Caco-2 (cell line): ENCODE data around the gene SEMA4A. TPM values are rescaled to one million over a fixed set of nuclear protein-coding genes. Genes with fewer than 3 reads are reported as not detected.

Source experiments
- BruUV-seq: library from RNA; stranded (reverse); fragments of 400-500 nt; replicated peaks from 2 replicates; lab custom pipeline; 2021; lab: Mats Ljungman, UMichigan
- CTCF ChIA-PET: fragments of 300-600 bp; sonication (Branson Sonifier 250); formaldehyde crosslinking; loops from one replicate; lab custom pipeline; 2022; ENCODE audit warnings: antibody characterized with exemption; lab: Charles Lee
- POLR2A ChIA-PET: fragments of 300-600 bp; sonication (Branson Sonifier 250); formaldehyde crosslinking; loops from one replicate; lab custom pipeline; 2022; ENCODE audit warnings: antibody characterized with exemption; lab: Charles Lee
- DNase-seq, 2 experiments: peaks; one replicate each; pipeline versions ENCODE4 v3.0.0 to v3.0.0-alpha.2; 2020 to 2022
- H3K27me3 ChIP-seq: replicated peaks from 2 replicates; pipeline ENCODE4 v1.6.0; 2011; ENCODE audit warnings: low read length; ENCODE audit not compliant: control insufficient read depth, insufficient read depth
- H3K36me3 ChIP-seq: 2 replicates; pipeline ENCODE4 v1.5.1; 2011; ENCODE audit warnings: low read length; ENCODE audit not compliant: control insufficient read depth, insufficient read depth
- H3K4me1 ChIP-seq: fragments of 250-450 bp; sonication (Bioruptor Pico); 2 replicates; pipeline ENCODE4 v1.5.1; 2020; ENCODE audit warnings: mild to moderate bottlenecking
- H3K4me3 ChIP-seq: 2 replicates; pipeline ENCODE4 v1.5.1; 2011; ENCODE audit warnings: low read depth, mild to moderate bottlenecking, control low read depth, low read length
- H3K9me3 ChIP-seq: fragments of 250-450 bp; sonication (Bioruptor Pico); 2 replicates; pipeline ENCODE4 v1.5.1; 2020; ENCODE audit warnings: mild to moderate bottlenecking, moderate library complexity
- H3K27ac Mint-ChIP-seq: one replicate; pipeline ENCODE4 v1.8.0; 2022; ENCODE audit warnings: mixed read lengths; ENCODE audit not compliant: unreplicated experiment
- H3K27me3 Mint-ChIP-seq: one replicate; pipeline ENCODE4 v1.8.0; 2022; ENCODE audit warnings: mixed read lengths; ENCODE audit not compliant: insufficient read depth, unreplicated experiment
- H3K36me3 Mint-ChIP-seq: one replicate; pipeline ENCODE4 v1.8.0; 2022; ENCODE audit warnings: mild to moderate bottlenecking, mixed read lengths; ENCODE audit not compliant: insufficient read depth, unreplicated experiment
- H3K4me1 Mint-ChIP-seq: one replicate; pipeline ENCODE4 v1.8.0; 2022; ENCODE audit warnings: low read depth, mixed read lengths; ENCODE audit not compliant: unreplicated experiment
- H3K4me3 Mint-ChIP-seq: one replicate; pipeline ENCODE4 v1.8.0; 2022; ENCODE audit warnings: mild to moderate bottlenecking, moderate library complexity, mixed read lengths; ENCODE audit not compliant: unreplicated experiment
- H3K9me3 Mint-ChIP-seq: one replicate; pipeline ENCODE4 v1.8.0; 2022; ENCODE audit warnings: mixed read lengths; ENCODE audit not compliant: unreplicated experiment
- CTCF ChIP-seq, 2 experiments: fragments of 200-600 bp in 1 of 2; IDR thresholded peaks; 1 replicate in 1 of 2; 2 replicates in 1 of 2; pipeline versions ENCODE4 v1.5.1 to v1.8.0; 2011 to 2022; ENCODE audit warnings: antibody characterized with exemption in 1 of 2, control low read depth in 1 of 2, inconsistent platforms in 1 of 2, low read depth in 1 of 2, low read length in 1 of 2, mild to moderate bottlenecking in 1 of 2, moderate library complexity in 1 of 2; ENCODE audit not compliant: insufficient read depth in 1 of 2, severe bottlenecking in 1 of 2, unreplicated experiment in 1 of 2
- intact Hi-C: fragments of 100-400 bp; cut with micrococcal nuclease; formaldehyde crosslinking; loops from one replicate; pipeline ENCODE4 v1.10.0; 2022; ENCODE audit not compliant: unreplicated experiment
- total RNA-seq: library from RNA; stranded (reverse); gene quantifications from 2 replicates; pipeline ENCODE4 v1.2.3, GENCODE V29; 2022

The SEMA4A gene
- total RNA-seq, 1 experiment from 2014 or later, result 0.52 TPM

GRCh38 chr1:156143765-156144489, 9.5 kb upstream of the SEMA4A start:
- H3K9me3 Mint-ChIP-seq, result no peaks in the 10 kb centered on the region
- DNase-seq, result no peak
- H3K36me3 Mint-ChIP-seq, result peaks cover 38% of the 10 kb centered on the region
- Histone ChIP-seq H3K36me3 (peaks cover 1% of the 10 kb centered on the region), H3K27me3 (no peaks in the 10 kb centered on the region), H3K9me3 (no peaks in the 10 kb centered on the region), H3K4me3 (no peak overlapping the region), H3K4me1 (peaks cover 11% of the 10 kb centered on the region)
- H3K27ac Mint-ChIP-seq, result peak overlapping the region; percentile 52
- H3K4me3 Mint-ChIP-seq, result no peak overlapping the region
- no peaks in the 10 kb centered on the region for H3K27me3 Mint-ChIP-seq
- H3K4me1 Mint-ChIP-seq, result peaks cover 20% of the 10 kb centered on the region
- no peak for TF ChIP-seq CTCF (IDR thresholded peaks at IDR 0.05; ENCODE audit: insufficient read depth in 1 of 2, low read depth in 1 of 2, low read length in 1 of 2, severe bottlenecking in 1 of 2, unreplicated experiment in 1 of 2)
- ChIA-PET CTCF (interaction anchor here (1.8 to 4.0 kb wide), 2 partner anchors 69 to 81 kb away, joined by 16 to 55 read pairs; partner anchors contain the start of gene PMF1), POLR2A (no interaction called here)
- no TSS peak for BruUV-seq
- intact Hi-C loops, result no loop called here

GRCh38 chr1:156144742-156145141, 8.6 kb upstream of the SEMA4A start:
- intact Hi-C loops, result loop anchor here (5.0 kb wide), 2 partner anchors 68 to 173 kb away; partner anchors contain the start of gene PMF1
- H3K9me3 ChIP-seq, result no peaks in the 10 kb centered on the region
- H3K27me3 Mint-ChIP-seq, result no peaks in the 10 kb centered on the region
- H3K9me3 Mint-ChIP-seq, result no peaks in the 10 kb centered on the region
- no peak for DNase-seq
- peaks cover 11% of the 10 kb centered on the region for H3K4me1 ChIP-seq
- H3K4me3 Mint-ChIP-seq, result no peak overlapping the region
- ChIA-PET POLR2A (no interaction called here), CTCF (interaction anchor here (1.8 to 4.1 kb wide), 2 partner anchors 68 to 80 kb away, joined by 16 to 73 read pairs; partner anchors contain the start of gene PMF1)
- no TSS peak for BruUV-seq
- H3K36me3 ChIP-seq, result peaks cover 1% of the 10 kb centered on the region
- no peak overlapping the region for H3K27ac Mint-ChIP-seq
- H3K4me3 ChIP-seq, result no peak overlapping the region
- H3K27me3 ChIP-seq, result no peaks in the 10 kb centered on the region
- peaks cover 32% of the 10 kb centered on the region for H3K36me3 Mint-ChIP-seq
- H3K4me1 Mint-ChIP-seq, result peaks cover 20% of the 10 kb centered on the region
- no peak for TF ChIP-seq CTCF (IDR thresholded peaks at IDR 0.05; ENCODE audit: insufficient read depth in 1 of 2, low read depth in 1 of 2, low read length in 1 of 2, severe bottlenecking in 1 of 2, unreplicated experiment in 1 of 2)

GRCh38 chr1:156145650-156146019, 7.8 kb upstream of the SEMA4A start:
- H3K4me3 ChIP-seq, result no peak overlapping the region
- no peak for TF ChIP-seq CTCF (IDR thresholded peaks at IDR 0.05; ENCODE audit: insufficient read depth in 1 of 2, low read depth in 1 of 2, low read length in 1 of 2, severe bottlenecking in 1 of 2, unreplicated experiment in 1 of 2)
- peak overlapping the region; percentile 88 for H3K27ac Mint-ChIP-seq
- H3K27me3 Mint-ChIP-seq, result no peaks in the 10 kb centered on the region
- peaks cover 1% of the 10 kb centered on the region; the same call in 1 of the 2 replicates for H3K36me3 ChIP-seq
- no peak for DNase-seq
- no peaks in the 10 kb centered on the region for H3K9me3 Mint-ChIP-seq
- peaks cover 20% of the 10 kb centered on the region for H3K4me1 Mint-ChIP-seq
- no peaks in the 10 kb centered on the region for H3K9me3 ChIP-seq
- ChIA-PET CTCF (interaction anchor here (0.6 to 4.1 kb wide), 8 partner anchors 8 to 174 kb away, joined by 3 to 73 read pairs (median 4); partner anchors contain the start of genes PMF1, SLC25A44 and SMG5), POLR2A (interaction anchor here (1.0 to 1.2 kb wide), 4 partner anchors 27 to 79 kb away, joined by 3 to 11 read pairs (median 4); partner anchors contain the start of gene PMF1)
- H3K36me3 Mint-ChIP-seq, result peaks cover 29% of the 10 kb centered on the region
- H3K4me1 ChIP-seq, result peaks cover 11% of the 10 kb centered on the region
- BruUV-seq, result no TSS peak
- H3K27me3 ChIP-seq, result no peaks in the 10 kb centered on the region
- intact Hi-C loops, result loop anchor here (1.0 to 5.0 kb wide), 5 partner anchors 36 to 172 kb away; partner anchors contain the start of gene PMF1
- peak overlapping the region; percentile 68 for H3K4me3 Mint-ChIP-seq
